Measurements from ENCODE around the gene RASSF5. TPM values are rescaled to one million over a fixed set of nuclear protein-coding genes. Genes with fewer than 3 reads are reported as not detected.

RASSF5 gene
- total and polyA plus RNA-seq, 4 donors: 4.8 to 10.0 (median 5.5) TPM

- H3K27me3 ChIP-seq (ENCODE audit: control insufficient read depth in 4 of 4, insufficient read depth in 4 of 4, low read length in 3 of 4): no peaks in the 10 kb centered on the region
- no peak overlapping the region for H3K27ac ChIP-seq (ENCODE audit: low read depth in 1 of 2, low read length in 2 of 2)
- peaks cover 0 to 18% (median 8%) of the 10 kb centered on the region in 4 donors for H3K4me1 ChIP-seq (ENCODE audit: control insufficient read depth in 4 of 4, insufficient read depth in 4 of 4, low read length in 3 of 4)
- TF ChIP-seq RAD21 (IDR thresholded peaks at IDR 0.05): no peak
- TF ChIP-seq TAF1 (conservative IDR thresholded peaks at IDR 0.05): no peak
- no peak for TF ChIP-seq REST (IDR thresholded peaks at IDR 0.05)
- no peak for TF ChIP-seq GABPA (IDR thresholded peaks at IDR 0.05 in 1 of 2, conservative IDR thresholded peaks at IDR 0.05 in 1 of 2)
- no peak for TF ChIP-seq HNF4A (conservative IDR thresholded peaks at IDR 0.05)
- no peak for TF ChIP-seq EGR1 (IDR thresholded peaks at IDR 0.05; ENCODE audit: low read depth in 2 of 2)
- no peak for TF ChIP-seq RXRA (IDR thresholded peaks at IDR 0.05)
- no peak for TF ChIP-seq SP1 (IDR thresholded peaks at IDR 0.05)
- no peak for TF ChIP-seq MAX (IDR thresholded peaks at IDR 0.05)
- TF ChIP-seq, protein P1, sequence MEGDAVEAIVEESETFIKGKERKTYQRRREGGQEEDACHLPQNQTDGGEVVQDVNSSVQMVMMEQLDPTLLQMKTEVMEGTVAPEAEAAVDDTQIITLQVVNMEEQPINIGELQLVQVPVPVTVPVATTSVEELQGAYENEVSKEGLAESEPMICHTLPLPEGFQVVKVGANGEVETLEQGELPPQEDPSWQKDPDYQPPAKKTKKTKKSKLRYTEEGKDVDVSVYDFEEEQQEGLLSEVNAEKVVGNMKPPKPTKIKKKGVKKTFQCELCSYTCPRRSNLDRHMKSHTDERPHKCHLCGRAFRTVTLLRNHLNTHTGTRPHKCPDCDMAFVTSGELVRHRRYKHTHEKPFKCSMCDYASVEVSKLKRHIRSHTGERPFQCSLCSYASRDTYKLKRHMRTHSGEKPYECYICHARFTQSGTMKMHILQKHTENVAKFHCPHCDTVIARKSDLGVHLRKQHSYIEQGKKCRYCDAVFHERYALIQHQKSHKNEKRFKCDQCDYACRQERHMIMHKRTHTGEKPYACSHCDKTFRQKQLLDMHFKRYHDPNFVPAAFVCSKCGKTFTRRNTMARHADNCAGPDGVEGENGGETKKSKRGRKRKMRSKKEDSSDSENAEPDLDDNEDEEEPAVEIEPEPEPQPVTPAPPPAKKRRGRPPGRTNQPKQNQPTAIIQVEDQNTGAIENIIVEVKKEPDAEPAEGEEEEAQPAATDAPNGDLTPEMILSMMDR (IDR thresholded peaks at IDR 0.05; ENCODE audit: low read depth, low read length, missing input control): no peak
- DNase-seq (ENCODE audit: low spot score): no peak
- H3K4me3 ChIP-seq (ENCODE audit: low read depth in 1 of 3, low read length in 3 of 3): no peak overlapping the region
- no peaks in the 10 kb centered on the region for H3K9me3 ChIP-seq (ENCODE audit: control insufficient read depth in 4 of 4, low read length in 3 of 4)
- H3K36me3 ChIP-seq (ENCODE audit: control insufficient read depth in 4 of 4, insufficient read depth in 3 of 4, low read depth in 1 of 4, low read length in 3 of 4): no peaks in the 10 kb centered on the region
- H3K9ac ChIP-seq (ENCODE audit: low read depth in 1 of 2, low read length in 2 of 2): no peak overlapping the region
- WGBS: 54% methylated on average over 6 of the region's 6 CpGs
Observed at GRCh38 chr1:206496131-206496793, 11.1 kb upstream of the RASSF5 start.

- DNase-seq (ENCODE audit: low spot score): no peak
- H3K4me3 ChIP-seq (ENCODE audit: low read depth in 1 of 3, low read length in 3 of 3): no peak overlapping the region
- 92% methylated on average over 4 of the region's 4 CpGs for WGBS
- H3K9ac ChIP-seq (ENCODE audit: low read depth in 1 of 2, low read length in 2 of 2): no peak overlapping the region
- H3K4me1 ChIP-seq (ENCODE audit: control insufficient read depth in 4 of 4, insufficient read depth in 4 of 4, low read length in 3 of 4): peaks cover 5 to 29% (median 18%) of the 10 kb centered on the region in 4 donors
- no peaks in the 10 kb centered on the region for H3K9me3 ChIP-seq (ENCODE audit: control insufficient read depth in 4 of 4, low read length in 3 of 4)
- no peak overlapping the region for H3K27ac ChIP-seq (ENCODE audit: low read depth in 1 of 2, low read length in 2 of 2)
- no peak for TF ChIP-seq YY1 (IDR thresholded peaks at IDR 0.05)
- no peak for TF ChIP-seq FOXA2 (IDR thresholded peaks at IDR 0.05)
- TF ChIP-seq RXRA (IDR thresholded peaks at IDR 0.05): no peak
- no peak for TF ChIP-seq SP1 (IDR thresholded peaks at IDR 0.05)
- TF ChIP-seq HNF4G (IDR thresholded peaks at IDR 0.05): no peak
- no peak for TF ChIP-seq FOXA1 (IDR thresholded peaks at IDR 0.05)
- TF ChIP-seq EGR1 (IDR thresholded peaks at IDR 0.05; ENCODE audit: low read depth in 2 of 2): no peak
- TF ChIP-seq, protein P2, sequence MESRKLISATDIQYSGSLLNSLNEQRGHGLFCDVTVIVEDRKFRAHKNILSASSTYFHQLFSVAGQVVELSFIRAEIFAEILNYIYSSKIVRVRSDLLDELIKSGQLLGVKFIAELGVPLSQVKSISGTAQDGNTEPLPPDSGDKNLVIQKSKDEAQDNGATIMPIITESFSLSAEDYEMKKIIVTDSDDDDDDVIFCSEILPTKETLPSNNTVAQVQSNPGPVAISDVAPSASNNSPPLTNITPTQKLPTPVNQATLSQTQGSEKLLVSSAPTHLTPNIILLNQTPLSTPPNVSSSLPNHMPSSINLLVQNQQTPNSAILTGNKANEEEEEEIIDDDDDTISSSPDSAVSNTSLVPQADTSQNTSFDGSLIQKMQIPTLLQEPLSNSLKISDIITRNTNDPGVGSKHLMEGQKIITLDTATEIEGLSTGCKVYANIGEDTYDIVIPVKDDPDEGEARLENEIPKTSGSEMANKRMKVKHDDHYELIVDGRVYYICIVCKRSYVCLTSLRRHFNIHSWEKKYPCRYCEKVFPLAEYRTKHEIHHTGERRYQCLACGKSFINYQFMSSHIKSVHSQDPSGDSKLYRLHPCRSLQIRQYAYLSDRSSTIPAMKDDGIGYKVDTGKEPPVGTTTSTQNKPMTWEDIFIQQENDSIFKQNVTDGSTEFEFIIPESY (IDR thresholded peaks at IDR 0.05): no peak
- no peak for TF ChIP-seq RAD21 (IDR thresholded peaks at IDR 0.05)
- TF ChIP-seq, protein P1 (IDR thresholded peaks at IDR 0.05; ENCODE audit: low read depth, low read length, missing input control): no peak
- TF ChIP-seq MAX (IDR thresholded peaks at IDR 0.05): no peak
- no peak for TF ChIP-seq TAF1 (conservative IDR thresholded peaks at IDR 0.05)
- TF ChIP-seq ATF3 (IDR thresholded peaks at IDR 0.05): no peak
- TF ChIP-seq JUND (IDR thresholded peaks at IDR 0.05): no peak
- no peak for TF ChIP-seq GABPA (IDR thresholded peaks at IDR 0.05 in 1 of 2, conservative IDR thresholded peaks at IDR 0.05 in 1 of 2)
- no peak for TF ChIP-seq NR2F2 (IDR thresholded peaks at IDR 0.05)
- H3K36me3 ChIP-seq (ENCODE audit: control insufficient read depth in 4 of 4, insufficient read depth in 3 of 4, low read depth in 1 of 4, low read length in 3 of 4): no peaks in the 10 kb centered on the region
- H3K27me3 ChIP-seq (ENCODE audit: control insufficient read depth in 4 of 4, insufficient read depth in 4 of 4, low read length in 3 of 4): no peaks in the 10 kb centered on the region
Observed at GRCh38 chr1:206497363-206497762, 10.0 kb upstream of the RASSF5 start.
